Progenitor cell of endocrine pancreas (in vitro differentiated cells): ENCODE data around the gene LENG9. TPM values are rescaled to one million over a fixed set of nuclear protein-coding genes. Genes with fewer than 3 reads are reported as not detected.

Experiments
- DNase-seq: peaks from one replicate; pipeline ENCODE4 v3.0.0; 2021; ENCODE audit warnings: low spot score; ENCODE audit not compliant: unreplicated experiment
- H3K27ac Mint-ChIP-seq: 2 replicates; pipeline ENCODE4 v1.8.0; 2021; ENCODE audit warnings: mild to moderate bottlenecking, moderate library complexity, mixed read lengths
- H3K27me3 Mint-ChIP-seq: 2 replicates; pipeline ENCODE4 v1.8.0; 2021; ENCODE audit warnings: mixed read lengths
- H3K36me3 Mint-ChIP-seq: 2 replicates; pipeline ENCODE4 v1.8.0; 2022; ENCODE audit warnings: mixed read lengths; ENCODE audit not compliant: insufficient read depth
- H3K4me1 Mint-ChIP-seq: 2 replicates; pipeline ENCODE4 v1.8.0; 2021; ENCODE audit warnings: low read depth, mixed read lengths
- H3K4me3 Mint-ChIP-seq: 2 replicates; pipeline ENCODE4 v1.8.0; 2021; ENCODE audit warnings: low read depth, mild to moderate bottlenecking, moderate library complexity, mixed read lengths
- H3K9me3 Mint-ChIP-seq: 2 replicates; pipeline ENCODE4 v1.8.0; 2021; ENCODE audit warnings: low read depth, mixed read lengths
- total RNA-seq: library from RNA; stranded (reverse); gene quantifications from 2 replicates; pipeline ENCODE4 v1.2.1, GENCODE V29; 2021
- TF ChIP-seq, protein P1 (sequence below): fragments of 200-600 bp; sonication (generic); IDR thresholded peaks from one replicate; pipeline ENCODE4 v1.5.0; 2021; ENCODE audit warnings: antibody characterized with exemption, mild to moderate bottlenecking; ENCODE audit not compliant: unreplicated experiment

LENG9 gene
- total RNA-seq, 1 donor from 2014 or later, result 0.72 TPM

DNA sequence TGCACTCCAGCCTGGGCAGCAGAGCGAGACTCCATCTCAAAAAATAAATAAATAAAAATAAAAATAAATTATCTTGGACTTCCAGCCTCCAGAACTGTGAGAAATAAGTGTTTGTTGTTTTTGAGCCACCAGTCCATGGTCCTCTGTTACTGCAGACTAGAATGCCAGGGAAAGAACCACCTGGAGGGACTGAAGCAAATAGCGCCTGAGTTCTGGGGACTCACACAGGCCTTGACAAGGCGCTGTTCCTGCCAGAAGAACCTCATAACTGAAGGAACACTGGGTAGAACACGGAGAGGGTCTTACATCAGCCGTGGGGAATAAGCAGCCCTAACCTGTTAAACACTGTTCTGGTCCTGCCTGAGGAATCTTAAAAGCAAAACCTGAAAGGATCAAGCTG lies 22.9 kb downstream of the LENG9 start:
- TF ChIP-seq, protein P1, sequence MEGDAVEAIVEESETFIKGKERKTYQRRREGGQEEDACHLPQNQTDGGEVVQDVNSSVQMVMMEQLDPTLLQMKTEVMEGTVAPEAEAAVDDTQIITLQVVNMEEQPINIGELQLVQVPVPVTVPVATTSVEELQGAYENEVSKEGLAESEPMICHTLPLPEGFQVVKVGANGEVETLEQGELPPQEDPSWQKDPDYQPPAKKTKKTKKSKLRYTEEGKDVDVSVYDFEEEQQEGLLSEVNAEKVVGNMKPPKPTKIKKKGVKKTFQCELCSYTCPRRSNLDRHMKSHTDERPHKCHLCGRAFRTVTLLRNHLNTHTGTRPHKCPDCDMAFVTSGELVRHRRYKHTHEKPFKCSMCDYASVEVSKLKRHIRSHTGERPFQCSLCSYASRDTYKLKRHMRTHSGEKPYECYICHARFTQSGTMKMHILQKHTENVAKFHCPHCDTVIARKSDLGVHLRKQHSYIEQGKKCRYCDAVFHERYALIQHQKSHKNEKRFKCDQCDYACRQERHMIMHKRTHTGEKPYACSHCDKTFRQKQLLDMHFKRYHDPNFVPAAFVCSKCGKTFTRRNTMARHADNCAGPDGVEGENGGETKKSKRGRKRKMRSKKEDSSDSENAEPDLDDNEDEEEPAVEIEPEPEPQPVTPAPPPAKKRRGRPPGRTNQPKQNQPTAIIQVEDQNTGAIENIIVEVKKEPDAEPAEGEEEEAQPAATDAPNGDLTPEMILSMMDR, result no peak
- Mint-ChIP-seq H3K27me3 (no peaks in the 10 kb centered on the region), H3K27ac (no peak overlapping the region), H3K9me3 (no peaks in the 10 kb centered on the region), H3K36me3 (peaks cover 12% of the 10 kb centered on the region), H3K4me3 (no peak overlapping the region), H3K4me1 (no peaks in the 10 kb centered on the region)
- DNase-seq, result no peak

DNA sequence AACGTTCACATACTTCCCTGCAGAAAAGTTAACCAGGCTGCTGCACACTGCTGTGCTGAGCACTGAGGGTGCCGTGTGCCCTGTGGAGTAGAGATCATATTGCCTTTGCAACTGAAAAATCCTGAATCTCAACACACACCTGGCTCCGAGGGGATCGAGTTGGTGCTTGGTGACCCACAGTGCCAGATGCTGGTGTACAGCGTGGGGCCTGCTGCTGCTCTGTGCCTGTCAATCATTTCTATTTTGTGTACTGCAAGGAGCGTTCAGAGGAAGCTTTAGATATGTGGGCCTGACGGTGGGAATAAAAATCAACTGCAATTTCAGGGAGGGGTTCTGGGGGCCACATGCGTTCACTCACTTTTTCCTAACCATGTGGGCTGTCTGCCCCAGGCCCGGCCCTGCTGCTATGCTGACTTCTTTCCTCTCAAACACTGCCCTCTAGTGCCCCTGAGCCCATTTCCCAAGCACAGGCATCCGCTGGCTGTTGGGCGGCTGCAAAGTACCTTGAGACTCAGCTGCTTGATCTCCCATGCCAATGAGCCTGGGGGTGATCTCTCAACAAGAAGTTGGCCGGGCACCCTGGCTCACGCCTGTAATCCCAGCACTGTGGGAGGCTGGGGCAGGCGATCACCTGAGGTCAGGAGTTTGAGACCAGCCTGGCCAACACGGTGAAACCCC lies 24.3 kb downstream of the LENG9 start:
- no peaks in the 10 kb centered on the region for H3K4me1 Mint-ChIP-seq
- H3K27ac Mint-ChIP-seq, result no peak overlapping the region
- H3K27me3 Mint-ChIP-seq, result no peaks in the 10 kb centered on the region
- H3K36me3 Mint-ChIP-seq, result peaks cover 8% of the 10 kb centered on the region
- DNase-seq, result no peak
- no peaks in the 10 kb centered on the region for H3K9me3 Mint-ChIP-seq
- H3K4me3 Mint-ChIP-seq, result no peak overlapping the region
- TF ChIP-seq, protein P1, result peak; percentile 61

DNA sequence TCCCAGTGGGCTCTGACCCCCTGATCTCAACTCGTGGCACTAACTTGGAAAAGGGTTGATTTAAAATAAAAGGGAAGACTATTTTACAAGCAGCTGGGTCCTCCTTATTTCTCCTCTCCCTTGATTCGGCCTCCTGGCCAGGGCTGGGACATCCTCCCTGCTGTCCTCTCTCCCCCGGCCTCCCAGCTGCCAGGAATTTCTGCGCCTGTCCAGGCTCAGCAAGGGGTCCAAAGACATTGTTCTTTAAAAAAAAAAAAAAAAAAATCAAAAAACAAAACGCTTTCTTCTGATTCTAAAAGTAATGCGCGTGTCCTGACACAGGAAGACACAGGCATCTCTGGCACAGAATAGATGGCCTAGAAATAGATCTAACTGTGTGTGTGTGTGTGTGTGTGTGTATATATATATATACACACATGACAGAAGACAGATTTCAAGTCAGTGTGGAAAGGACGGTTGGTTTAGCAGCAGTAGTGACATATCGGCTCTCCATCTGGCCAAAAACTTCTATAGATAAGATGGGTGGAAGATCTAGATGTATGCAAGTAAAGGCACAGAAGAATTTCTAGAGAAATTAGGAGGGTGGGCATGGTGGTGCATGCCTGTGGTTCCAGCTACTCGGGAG lies 26.8 kb downstream of the LENG9 start:
- H3K9me3 Mint-ChIP-seq, result no peaks in the 10 kb centered on the region
- no peak for DNase-seq
- no peak overlapping the region for H3K27ac Mint-ChIP-seq
- TF ChIP-seq, protein P1, result no peak
- peaks cover 6% of the 10 kb centered on the region for H3K36me3 Mint-ChIP-seq
- H3K4me3 Mint-ChIP-seq, result no peak overlapping the region
- no peaks in the 10 kb centered on the region for H3K4me1 Mint-ChIP-seq
- H3K27me3 Mint-ChIP-seq, result peaks cover 9% of the 10 kb centered on the region

DNA sequence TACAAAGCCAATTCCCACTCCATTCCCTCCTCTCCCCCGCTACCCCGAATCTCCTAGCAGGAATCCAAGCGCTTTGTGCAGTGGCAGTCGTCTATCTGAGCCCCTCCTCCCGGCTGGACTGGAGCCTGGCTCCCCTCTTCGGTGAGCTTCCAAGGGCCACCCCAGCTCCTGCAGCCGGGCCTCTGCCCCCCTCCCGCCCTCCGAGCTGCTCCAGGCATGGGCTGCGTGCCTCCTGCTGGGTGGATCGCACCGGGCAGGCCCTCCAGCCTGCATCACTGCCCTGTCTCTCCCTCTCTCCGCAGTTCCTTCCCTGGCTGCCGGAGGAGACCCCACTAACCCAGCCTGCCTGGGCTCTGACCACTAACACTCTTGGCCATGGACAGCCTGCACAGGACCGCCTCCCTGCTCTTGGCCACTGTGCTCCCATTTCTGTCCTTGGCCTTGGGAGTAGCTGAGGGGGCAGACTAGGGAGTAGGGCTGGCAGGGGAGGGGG lies 27.5 kb downstream of the LENG9 start:
- TF ChIP-seq, protein P1, result no peak
- Mint-ChIP-seq H3K4me1 (peaks cover 3% of the 10 kb centered on the region), H3K9me3 (no peaks in the 10 kb centered on the region), H3K4me3 (no peak overlapping the region), H3K27me3 (peaks cover 15% of the 10 kb centered on the region), H3K27ac (peak overlapping the region; percentile 37), H3K36me3 (peaks cover 6% of the 10 kb centered on the region)
- no peak for DNase-seq

DNA sequence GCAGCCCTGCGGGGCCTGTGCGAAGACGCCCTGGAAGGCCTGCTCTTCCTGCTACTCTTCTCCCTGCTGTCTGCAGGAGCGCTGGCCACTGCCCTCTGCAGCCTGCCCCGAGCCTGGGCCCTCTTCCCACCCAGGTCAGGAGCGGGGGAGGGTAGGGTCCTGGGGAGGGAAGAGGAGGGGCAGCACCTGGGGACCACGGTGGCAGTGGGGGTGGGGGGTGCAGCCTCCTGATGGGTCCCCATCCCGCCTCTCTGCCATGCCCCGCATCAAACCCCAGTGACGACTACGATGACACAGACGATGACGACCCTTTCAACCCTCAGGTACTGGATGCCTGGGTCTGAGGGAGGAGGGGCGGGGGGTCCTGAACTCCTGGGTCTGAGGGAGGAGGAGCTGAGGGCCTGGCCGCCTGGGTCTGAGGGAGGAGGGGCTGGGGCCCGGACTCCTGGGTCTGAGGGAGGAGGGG lies 28.0 kb downstream of the LENG9 start:
- DNase-seq, result no peak
- H3K27me3 Mint-ChIP-seq, result peaks cover 16% of the 10 kb centered on the region
- no peak overlapping the region for H3K27ac Mint-ChIP-seq
- TF ChIP-seq, protein P1, result no peak
- H3K9me3 Mint-ChIP-seq, result no peaks in the 10 kb centered on the region
- peaks cover 6% of the 10 kb centered on the region for H3K36me3 Mint-ChIP-seq
- no peak overlapping the region for H3K4me3 Mint-ChIP-seq
- peaks cover 4% of the 10 kb centered on the region for H3K4me1 Mint-ChIP-seq
